Ovary (tissue), 9 donors: Measurements from ENCODE around the gene CRTC1. TPM values are rescaled to one million over a fixed set of nuclear protein-coding genes. Genes with fewer than 3 reads are reported as not detected.

Experiments used
- DNase-seq, 5 donors: peaks; one replicate each; pipeline ENCODE4 v3.0.0-alpha.2; 2019 to 2020
- H3K27ac ChIP-seq, 2 donors: fragments of 200-600 bp; one replicate each; pipeline versions ENCODE4 v1.5.1 to v1.8.0; 2019 to 2022
- H3K27me3 ChIP-seq: fragments of 200-600 bp; one replicate; pipeline ENCODE4 v1.8.0; 2022
- H3K36me3 ChIP-seq: fragments of 200-600 bp; sonication (generic); one replicate; pipeline ENCODE4 v1.5.1; 2019
- H3K4me1 ChIP-seq: one replicate; pipeline ENCODE4 v1.8.1; 2013; ENCODE audit warnings: mild to moderate bottlenecking, moderate library complexity; ENCODE audit not compliant: insufficient read depth
- H3K4me3 ChIP-seq: fragments of 200-600 bp; sonication (generic); one replicate; pipeline ENCODE4 v1.5.1; 2017
- H3K9me3 ChIP-seq, 2 donors: fragments of 200-600 bp in 1 of 2; sonication (generic) in 1 of 2; one replicate each; pipeline versions ENCODE4 v1.5.1 to v1.8.1; 2013 to 2019; ENCODE audit warnings: mild to moderate bottlenecking in 1 of 2, moderate library complexity in 1 of 2
- CTCF ChIP-seq, 3 donors: fragments of 450-650 bp in 2 of 3; fragments of 200-600 bp in 1 of 3; IDR thresholded peaks; one replicate each; pipeline versions ENCODE4 v1.5.1 to v1.8.0; 2016 to 2022; ENCODE audit warnings: antibody characterized with exemption in 3 of 3, mild to moderate bottlenecking in 1 of 3
- EP300 ChIP-seq: sonication (generic); formaldehyde crosslinking; IDR thresholded peaks from one replicate; pipeline ENCODE4 v1.6.1; 2017; ENCODE audit warnings: antibody characterized with exemption
- POLR2A ChIP-seq: fragments of 450-650 bp; IDR thresholded peaks from one replicate; pipeline ENCODE4 v1.6.1; 2017; ENCODE audit warnings: antibody characterized with exemption, mild to moderate bottlenecking, moderate library complexity
- WGBS, 3 donors: extraction: QIAGEN DNeasy Blood & Tissue Kit in 1 of 3; methylation state at CpG; one replicate each; pipeline versions ENCODE4 v1.1.5 to v1.1.7; 2013 to 2017; 5-methylcytosine and 5-hydroxymethylcytosine counted together
- intact Hi-C, 4 donors: fragments of 100-400 bp; cut with DNase I; formaldehyde crosslinking; loops; one replicate each; pipeline versions ENCODE4 v1.11.0 to v1.15.1; 2022 to 2023
- polyA plus RNA-seq, 2 donors: library from polyadenylated mRNA; stranded (reverse); fragments of 200-250 nt in 1 of 2; fragments of 350-450 nt in 1 of 2; fragmentation: Illumina TruSeq in 1 of 2; extraction: RNeasy Lipid Tissue Mini Kit (QIAGEN cat#74804) in 1 of 2; gene quantifications; one replicate each; pipeline ENCODE4 v1.2.3, GENCODE V29; 2013 to 2014
- total RNA-seq, 7 donors: library from RNA; depleted of rRNA in 2 of 7; stranded (reverse); fragments of >200 nt in 2 of 7; fragmentation: NEBNext Ultra II Directional in 3 of 7; extraction: Animal tissue kit (Norgen Biotek cat#: 25700) in 3 of 7; gene quantifications; one replicate each; pipeline versions ENCODE4 v1.1.0 to v1.2.4, GENCODE V29; 2016 to 2023
- donor health status: DM: no; HTN: no; CAD: no; lungs with moderate emphysema.
- donor health status: DM: no; HTN: no; CAD: no.
- donor health status: Bipolar disorder and iron deficiency.
- donor health status: DM: yes; HTN: yes; CAD: no.
- donor health status: DM: no; HTN: no; CAD: no.
- donor health status: DM: yes; HTN: yes; CAD: no.

Gene CRTC1
- total and polyA plus RNA-seq, 9 donors, result 2.3 to 19.5 (median 12.9) TPM

DNA sequence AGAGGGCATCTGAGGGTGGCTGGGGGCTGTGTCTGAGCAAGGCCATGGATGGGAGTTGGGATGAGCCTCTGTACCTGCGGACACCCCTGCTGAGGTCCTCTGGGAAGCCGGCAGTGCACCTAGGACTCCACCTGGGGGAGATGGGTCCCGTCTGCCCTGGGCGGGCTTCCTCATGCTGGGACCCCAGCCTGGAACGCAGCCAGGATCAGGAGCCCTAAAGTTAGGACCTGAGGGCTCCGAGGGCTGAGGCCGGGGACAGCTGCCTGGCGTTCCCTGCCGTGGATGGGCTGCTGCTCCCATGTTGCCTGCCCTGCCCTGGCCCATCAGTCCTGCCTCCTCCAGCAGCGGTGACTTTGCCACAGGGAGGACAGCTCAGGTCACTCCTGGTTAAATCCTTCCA is 26.1 kb downstream of the CRTC1 start:
- Histone ChIP-seq H3K27ac (no peak overlapping the region), H3K36me3 (no peaks in the 10 kb centered on the region), H3K4me1 (peaks cover 9% of the 10 kb centered on the region), H3K27me3 (no peaks in the 10 kb centered on the region), H3K9me3 (no peaks in the 10 kb centered on the region), H3K4me3 (no peak overlapping the region)
- 94 to 97% (median 95%) methylated on average over 5 to 10 of the region's 10 CpGs for WGBS, 3 donors
- no peak for TF ChIP-seq EP300
- TF ChIP-seq CTCF (IDR thresholded peaks at IDR 0.05), result no peak
- TF ChIP-seq POLR2A, result no peak
- no peak for DNase-seq
- intact Hi-C loops, result no loop called here

- Histone ChIP-seq H3K4me3 (no peak overlapping the region), H3K9me3 (no peaks in the 10 kb centered on the region), H3K27me3 (no peaks in the 10 kb centered on the region), H3K36me3 (no peaks in the 10 kb centered on the region), H3K4me1 (peaks cover 9% of the 10 kb centered on the region), H3K27ac (no peak overlapping the region)
- WGBS, 3 donors, result 71 to 85% (median 79%) methylated on average over 11 of the region's 11 CpGs
- intact Hi-C loops, result no loop called here
- DNase-seq, result no peak
- no peak for TF ChIP-seq POLR2A
Measured at GRCh38 chr19:18710186-18710585, 26.7 kb downstream of the CRTC1 start.

GRCh38 chr19:18710996-18711751 is 27.7 kb downstream of the CRTC1 start:
- Histone ChIP-seq H3K27me3 (no peaks in the 10 kb centered on the region), H3K27ac (peak overlapping the region; percentile 21 to 69), H3K4me3 (no peak overlapping the region), H3K9me3 (no peaks in the 10 kb centered on the region), H3K36me3 (no peaks in the 10 kb centered on the region), H3K4me1 (peaks cover 9% of the 10 kb centered on the region)
- intact Hi-C loops, result no loop called here
- 6 to 16% (median 14%) methylated on average over 25 to 28 of the region's 28 CpGs for WGBS, 3 donors
- peak; percentile 87 to 93 (median 88) for DNase-seq
- TF ChIP-seq CTCF (IDR thresholded peaks at IDR 0.05), result no peak
- TF ChIP-seq EP300, result peak; percentile 40

- Histone ChIP-seq H3K36me3 (no peaks in the 10 kb centered on the region), H3K4me1 (peaks cover 9% of the 10 kb centered on the region), H3K4me3 (no peak overlapping the region), H3K27ac (peak overlapping the region in 1 of 2 donors; percentile 69), H3K9me3 (no peaks in the 10 kb centered on the region), H3K27me3 (no peaks in the 10 kb centered on the region)
- TF ChIP-seq CTCF (IDR thresholded peaks at IDR 0.05) (no peak), EP300 (no peak), POLR2A (no peak)
- 83 to 95% (median 88%) methylated on average over 3 of the region's 3 CpGs for WGBS, 3 donors
- no peak for DNase-seq
- intact Hi-C loops, result no loop called here
Measured at GRCh38 chr19:18711893-18712292, 28.4 kb downstream of the CRTC1 start.

DNA sequence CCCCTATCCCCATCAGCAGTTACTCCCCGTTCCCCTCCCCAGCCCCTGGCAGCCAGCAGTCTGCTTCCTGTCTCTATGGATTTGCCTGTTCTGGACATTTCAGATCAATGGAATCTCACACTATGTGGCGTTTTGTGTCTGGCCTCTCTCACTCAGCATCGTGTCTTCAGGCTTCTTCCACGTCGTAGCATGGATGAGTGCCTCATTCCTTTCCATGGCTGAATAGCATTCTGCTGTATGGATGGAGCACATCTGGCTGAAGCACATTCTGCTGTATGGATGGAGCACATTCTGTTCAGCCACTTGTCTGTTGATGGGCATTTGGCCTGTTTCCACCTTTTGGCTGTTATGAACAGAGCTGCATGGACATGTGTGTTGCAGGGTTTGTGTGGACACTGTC is 29.5 kb downstream of the CRTC1 start:
- Histone ChIP-seq H3K27ac (no peak overlapping the region), H3K9me3 (no peaks in the 10 kb centered on the region), H3K4me1 (peaks cover 9% of the 10 kb centered on the region), H3K27me3 (no peaks in the 10 kb centered on the region), H3K36me3 (no peaks in the 10 kb centered on the region), H3K4me3 (no peak overlapping the region)
- WGBS, 3 donors, result 63 to 84% (median 81%) methylated on average over 5 of the region's 5 CpGs
- intact Hi-C loops, result no loop called here
- TF ChIP-seq EP300, result no peak
- TF ChIP-seq CTCF (IDR thresholded peaks at IDR 0.05), result no peak
- no peak for TF ChIP-seq POLR2A
- DNase-seq, result no peak
